ENCODE results near the gene CGRRF1.

CGRRF1 gene

DNA sequence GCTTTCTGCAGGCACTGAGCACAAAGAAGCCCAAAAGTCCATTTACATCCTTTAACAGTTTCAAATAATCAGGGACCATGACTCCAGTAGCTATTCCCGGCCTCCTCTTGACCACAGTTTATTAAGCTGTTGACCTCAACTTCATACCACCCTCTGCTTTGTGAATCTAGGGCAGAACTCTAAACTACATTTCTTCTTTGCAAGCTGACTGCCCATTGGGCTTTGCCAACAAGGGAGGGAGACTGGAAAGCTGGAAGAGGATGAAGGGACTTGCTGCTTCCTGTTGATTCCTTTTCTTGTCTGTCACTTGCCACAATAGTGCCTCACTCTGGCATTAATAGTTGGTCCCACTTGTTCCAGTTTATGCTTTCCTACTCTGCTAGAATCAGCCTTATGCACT is 2.7 kb downstream of the CGRRF1 start:
- TF ChIP-seq, protein P1, sequence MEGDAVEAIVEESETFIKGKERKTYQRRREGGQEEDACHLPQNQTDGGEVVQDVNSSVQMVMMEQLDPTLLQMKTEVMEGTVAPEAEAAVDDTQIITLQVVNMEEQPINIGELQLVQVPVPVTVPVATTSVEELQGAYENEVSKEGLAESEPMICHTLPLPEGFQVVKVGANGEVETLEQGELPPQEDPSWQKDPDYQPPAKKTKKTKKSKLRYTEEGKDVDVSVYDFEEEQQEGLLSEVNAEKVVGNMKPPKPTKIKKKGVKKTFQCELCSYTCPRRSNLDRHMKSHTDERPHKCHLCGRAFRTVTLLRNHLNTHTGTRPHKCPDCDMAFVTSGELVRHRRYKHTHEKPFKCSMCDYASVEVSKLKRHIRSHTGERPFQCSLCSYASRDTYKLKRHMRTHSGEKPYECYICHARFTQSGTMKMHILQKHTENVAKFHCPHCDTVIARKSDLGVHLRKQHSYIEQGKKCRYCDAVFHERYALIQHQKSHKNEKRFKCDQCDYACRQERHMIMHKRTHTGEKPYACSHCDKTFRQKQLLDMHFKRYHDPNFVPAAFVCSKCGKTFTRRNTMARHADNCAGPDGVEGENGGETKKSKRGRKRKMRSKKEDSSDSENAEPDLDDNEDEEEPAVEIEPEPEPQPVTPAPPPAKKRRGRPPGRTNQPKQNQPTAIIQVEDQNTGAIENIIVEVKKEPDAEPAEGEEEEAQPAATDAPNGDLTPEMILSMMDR (IDR thresholded peaks at IDR 0.05; ENCODE audit: insufficient read depth, low read length, poor library complexity, severe bottlenecking), result no peak
- no peaks in the 10 kb centered on the region for H3K27me3 ChIP-seq (replicated peaks; ENCODE audit: control insufficient read depth, insufficient read depth, low read length)
- no peaks in the 10 kb centered on the region for H3K36me3 ChIP-seq (ENCODE audit: control insufficient read depth, insufficient read depth, low read length)
- no peak overlapping the region for H3K4me3 ChIP-seq (replicated peaks; ENCODE audit: low read depth, low read length)
- DNase-seq (ENCODE audit: extremely low read depth, insufficient read length), result no peak

GRCh38 chr14:54515670-54516069 is 6.0 kb downstream of the CGRRF1 start:
- Histone ChIP-seq H3K27me3 (replicated peaks; ENCODE audit: control insufficient read depth, insufficient read depth, low read length) (no peaks in the 10 kb centered on the region), H3K36me3 (ENCODE audit: control insufficient read depth, insufficient read depth, low read length) (no peaks in the 10 kb centered on the region), H3K4me3 (replicated peaks; ENCODE audit: low read depth, low read length) (no peak overlapping the region)
- TF ChIP-seq, protein P1 (IDR thresholded peaks at IDR 0.05; ENCODE audit: insufficient read depth, low read length, poor library complexity, severe bottlenecking), result no peak
- no peak for DNase-seq (ENCODE audit: extremely low read depth, insufficient read length)

- H3K4me3 ChIP-seq (replicated peaks; ENCODE audit: low read depth, low read length), result no peak overlapping the region
- TF ChIP-seq, protein P1 (IDR thresholded peaks at IDR 0.05; ENCODE audit: insufficient read depth, low read length, poor library complexity, severe bottlenecking), result no peak
- no peaks in the 10 kb centered on the region for H3K27me3 ChIP-seq (replicated peaks; ENCODE audit: control insufficient read depth, insufficient read depth, low read length)
- H3K36me3 ChIP-seq (ENCODE audit: control insufficient read depth, insufficient read depth, low read length), result no peaks in the 10 kb centered on the region
- DNase-seq (ENCODE audit: extremely low read depth, insufficient read length), result no peak
Observed at GRCh38 chr14:54516709-54517108, 7.0 kb downstream of the CGRRF1 start.

- Histone ChIP-seq H3K4me3 (replicated peaks; ENCODE audit: low read depth, low read length) (no peak overlapping the region), H3K36me3 (ENCODE audit: control insufficient read depth, insufficient read depth, low read length) (no peaks in the 10 kb centered on the region; the same call in 1 of the 2 replicates), H3K27me3 (replicated peaks; ENCODE audit: control insufficient read depth, insufficient read depth, low read length) (no peaks in the 10 kb centered on the region)
- TF ChIP-seq, protein P1 (IDR thresholded peaks at IDR 0.05; ENCODE audit: insufficient read depth, low read length, poor library complexity, severe bottlenecking), result no peak
- no peak for DNase-seq (ENCODE audit: extremely low read depth, insufficient read length)
Observed at GRCh38 chr14:54524410-54524809, 14.7 kb downstream of the CGRRF1 start.

- no peak for DNase-seq (ENCODE audit: extremely low read depth, insufficient read length)
- Histone ChIP-seq H3K36me3 (ENCODE audit: control insufficient read depth, insufficient read depth, low read length) (no peaks in the 10 kb centered on the region), H3K27me3 (replicated peaks; ENCODE audit: control insufficient read depth, insufficient read depth, low read length) (no peaks in the 10 kb centered on the region), H3K4me3 (replicated peaks; ENCODE audit: low read depth, low read length) (no peak overlapping the region)
- TF ChIP-seq, protein P1 (IDR thresholded peaks at IDR 0.05; ENCODE audit: insufficient read depth, low read length, poor library complexity, severe bottlenecking), result no peak
Observed at GRCh38 chr14:54528973-54529372, 19.3 kb downstream of the CGRRF1 start.

DNA sequence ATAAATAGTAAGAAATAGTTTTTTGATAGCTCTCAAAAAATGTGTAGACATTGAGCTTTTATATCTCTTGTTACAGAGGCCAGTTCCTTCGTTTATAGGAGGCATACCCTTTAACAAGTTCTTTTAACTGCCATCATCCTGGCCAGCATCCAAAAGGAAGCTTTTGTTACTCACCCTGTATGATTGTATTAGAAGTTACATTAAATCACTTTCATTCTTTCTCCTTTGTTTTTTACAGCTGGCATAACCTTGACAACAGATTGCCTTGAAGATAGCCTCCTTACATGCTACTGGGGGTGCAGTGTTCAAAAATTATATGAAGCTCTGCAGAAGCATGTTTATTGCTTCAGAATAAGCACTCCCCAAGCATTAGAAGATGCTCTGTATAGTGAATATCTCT is 20.1 kb downstream of the CGRRF1 start:
- no peaks in the 10 kb centered on the region for H3K36me3 ChIP-seq (ENCODE audit: control insufficient read depth, insufficient read depth, low read length)
- TF ChIP-seq, protein P1 (IDR thresholded peaks at IDR 0.05; ENCODE audit: insufficient read depth, low read length, poor library complexity, severe bottlenecking), result no peak
- DNase-seq (ENCODE audit: extremely low read depth, insufficient read length), result no peak
- no peaks in the 10 kb centered on the region for H3K27me3 ChIP-seq (replicated peaks; ENCODE audit: control insufficient read depth, insufficient read depth, low read length)
- no peak overlapping the region for H3K4me3 ChIP-seq (replicated peaks; ENCODE audit: low read depth, low read length)

All from GM06990 (cell line).